HG02938 (cell line): ENCODE measurements around the gene CLDN1.

Experiments used
- ATAC-seq: cut with Tn5 transposase; IDR thresholded peaks from one replicate; pipeline ENCODE4 v1.9.1; 2021; ENCODE audit warnings: mild to moderate bottlenecking, moderate library complexity; ENCODE audit not compliant: unreplicated experiment

The CLDN1 gene

GRCh38 chr3:190333961-190334360 lies 11.7 kb upstream of the CLDN1 start:
- ATAC-seq: no peak

DNA sequence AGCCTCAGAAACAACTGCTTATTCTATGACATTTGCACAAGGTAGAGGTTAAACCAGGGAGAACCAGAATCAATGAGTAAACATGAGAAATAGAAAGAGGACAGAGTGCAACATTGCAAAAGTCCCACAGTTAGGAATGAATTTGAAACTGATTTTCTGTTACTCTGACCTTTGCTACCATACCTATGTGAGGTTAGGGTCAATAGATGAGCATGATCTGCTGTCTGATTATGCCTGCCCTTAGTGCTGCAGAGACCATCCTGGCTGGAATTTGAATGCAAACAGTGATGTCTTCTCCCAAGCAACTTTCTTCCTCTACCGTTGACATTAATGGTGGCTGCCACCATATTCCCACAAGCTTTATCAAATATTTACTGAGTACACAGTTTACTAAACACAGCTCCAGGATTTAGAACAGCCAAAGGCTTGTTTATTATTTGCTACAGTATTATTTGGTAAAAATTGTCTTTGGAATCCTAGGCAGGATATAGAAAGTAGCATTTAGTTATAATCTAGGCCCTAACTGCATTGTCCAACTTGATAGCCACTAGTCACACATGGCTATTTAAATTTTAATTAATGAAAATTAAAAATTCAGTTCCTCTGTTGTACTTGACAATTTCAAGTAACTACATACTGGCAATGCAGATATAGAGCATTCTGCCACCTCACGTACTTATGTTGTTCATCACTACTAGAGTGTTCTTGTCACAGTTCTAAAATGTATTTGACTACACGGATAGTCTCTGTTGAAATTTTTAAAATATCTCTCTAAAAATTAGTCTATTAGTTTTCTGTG lies 8.9 kb upstream of the CLDN1 start:
- ATAC-seq: no peak

DNA sequence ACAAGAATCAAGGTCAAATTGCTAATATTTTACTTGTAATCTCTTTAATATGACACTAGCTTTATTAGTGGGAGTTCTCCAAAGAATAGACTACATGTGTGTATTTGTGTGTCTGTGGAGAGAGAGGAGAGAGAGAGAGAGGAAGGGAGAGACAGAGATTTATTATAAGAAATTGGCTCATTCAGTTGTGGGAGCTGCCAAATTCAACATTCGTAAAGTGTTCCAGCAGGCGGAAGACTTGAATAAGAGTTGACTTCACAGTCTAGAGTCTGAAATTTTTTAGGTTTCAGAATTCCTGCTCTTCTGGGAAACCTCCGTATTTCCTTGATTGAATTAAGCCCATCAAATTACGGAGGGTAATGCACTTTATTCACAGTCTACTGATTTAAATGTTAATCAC lies 4.7 kb upstream of the CLDN1 start:
- ATAC-seq: no peak

DNA sequence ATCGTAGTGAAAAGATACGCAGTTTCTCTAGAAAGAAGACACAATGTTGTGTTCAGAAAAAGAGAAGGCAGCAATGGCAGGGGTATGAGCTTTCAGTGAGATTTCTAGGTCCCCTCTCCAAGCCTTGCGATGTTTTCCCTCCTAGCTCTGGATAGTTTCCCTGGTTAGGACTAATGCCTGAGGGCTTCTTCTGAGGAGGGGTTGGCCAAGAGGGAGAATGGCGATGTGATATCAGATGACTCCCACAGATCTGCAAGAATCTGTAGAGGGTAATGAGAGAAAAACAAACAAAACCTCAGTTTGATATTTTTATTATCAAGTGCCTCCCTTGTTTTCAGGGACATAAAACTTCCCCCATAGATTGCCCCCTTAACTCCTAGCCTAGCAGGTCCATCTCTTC lies 4.1 kb upstream of the CLDN1 start:
- ATAC-seq: no peak

DNA sequence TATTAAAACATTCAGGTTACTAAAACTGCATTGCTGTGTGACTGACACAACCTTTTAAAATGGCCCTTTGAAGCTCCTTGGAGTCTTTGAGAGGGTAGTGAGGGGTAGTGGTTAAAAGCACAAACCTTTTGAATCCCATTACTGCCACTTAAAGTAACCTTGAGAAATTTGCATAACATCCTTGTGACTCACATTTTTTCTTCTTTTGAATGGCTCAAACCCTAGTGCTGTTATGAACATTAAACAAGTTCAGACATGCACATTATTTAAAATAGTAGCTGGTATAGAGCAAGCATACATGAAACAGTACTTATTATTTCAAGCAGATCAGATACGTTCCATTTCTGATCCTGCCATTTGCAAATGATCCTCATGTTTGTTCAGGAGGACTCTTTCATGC lies 3.7 kb upstream of the CLDN1 start:
- no peak for ATAC-seq

GRCh38 chr3:190323246-190323626 lies 990 bp upstream of the CLDN1 start:
- ATAC-seq: no peak

DNA sequence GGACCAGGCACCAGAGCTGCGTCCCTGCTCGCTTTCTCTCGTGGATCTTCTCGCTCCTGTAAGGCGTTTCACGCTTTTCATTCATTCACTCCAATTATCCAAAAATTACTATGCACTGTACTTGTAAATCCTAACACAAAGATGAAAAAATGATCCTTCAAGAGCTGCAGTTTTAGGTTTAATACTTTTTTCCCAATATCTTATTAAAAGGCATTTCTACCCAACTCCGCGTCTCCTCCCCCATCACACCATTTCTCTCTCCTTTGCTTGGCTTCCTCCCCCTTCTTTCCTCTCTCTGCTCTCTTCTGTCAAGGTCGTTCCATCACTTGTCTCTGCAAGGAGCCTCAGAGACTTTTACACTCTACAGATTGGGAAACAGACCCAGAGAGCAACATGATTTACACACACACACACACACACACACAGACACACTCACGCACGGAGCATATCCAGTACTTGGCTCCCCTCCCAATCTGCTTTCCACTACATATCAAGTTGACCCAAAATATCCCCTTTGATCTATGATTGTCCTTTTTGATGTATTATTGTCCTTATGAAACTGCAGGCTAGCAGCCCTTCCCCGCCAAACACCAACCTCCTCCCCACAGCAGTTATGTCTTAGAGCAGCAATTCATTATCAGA lies 479 bp upstream of the CLDN1 start:
- no peak for ATAC-seq

DNA sequence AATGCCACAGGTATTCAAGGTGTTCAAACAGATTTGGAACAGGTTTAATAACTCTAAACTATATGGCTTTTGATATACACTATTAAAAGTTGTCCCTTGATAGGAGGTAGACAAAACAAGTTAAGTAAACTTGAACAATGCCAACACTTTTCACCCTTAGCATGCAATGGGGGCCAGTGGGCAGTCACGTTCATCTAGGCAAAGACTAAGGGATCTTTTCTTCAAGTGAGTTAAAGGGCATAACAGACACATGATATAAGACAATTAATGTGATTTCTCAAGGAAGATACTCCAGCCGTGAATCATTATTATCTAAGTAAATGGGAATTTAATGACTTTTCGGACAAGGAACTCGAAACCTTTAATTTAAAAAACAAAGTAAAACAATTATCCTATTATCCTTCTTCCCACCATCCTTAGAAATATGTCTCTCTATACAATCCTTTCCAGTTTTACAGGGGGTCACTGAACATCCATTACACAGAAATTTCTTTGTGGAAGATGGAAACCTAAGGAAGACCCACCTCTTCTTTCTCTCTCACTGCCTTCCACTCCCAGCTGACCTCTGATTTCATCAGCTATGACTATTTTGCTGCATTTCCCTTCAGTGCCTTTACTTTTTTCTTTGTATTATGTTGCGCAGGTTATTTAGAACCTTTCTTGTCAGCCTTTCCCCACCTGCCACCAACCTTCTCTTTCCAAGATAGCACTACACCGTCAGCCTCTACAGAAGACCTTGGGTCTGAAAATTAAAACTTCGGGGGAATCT lies 1.5 kb downstream of the CLDN1 start:
- ATAC-seq: no peak

GRCh38 chr3:190319660-190320059 lies 2.6 kb downstream of the CLDN1 start:
- ATAC-seq: no peak

- ATAC-seq: no peak
These were observed 3.6 kb downstream of the CLDN1 start for GRCh38 chr3:190318666-190319065.

- no peak for ATAC-seq
These were observed 7.5 kb downstream of the CLDN1 start for GRCh38 chr3:190314741-190315140.

DNA sequence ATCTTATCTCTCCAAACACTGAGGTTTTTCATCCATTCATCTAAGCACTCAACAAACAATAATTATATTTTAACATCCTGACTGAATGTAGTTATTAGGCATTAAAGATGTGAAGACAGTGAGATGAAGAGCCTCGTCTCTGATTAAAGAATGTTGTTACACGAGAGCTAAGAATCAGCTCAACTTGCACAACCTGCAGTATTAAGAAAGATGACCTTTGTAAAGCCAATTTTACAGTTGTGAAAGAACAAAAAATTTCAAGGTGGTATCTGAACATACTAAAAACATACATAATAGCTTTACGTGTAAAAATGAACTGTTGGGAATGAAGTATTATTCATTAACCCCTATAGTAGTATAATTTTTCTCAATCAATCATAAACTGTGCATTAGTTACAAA lies 12.8 kb downstream of the CLDN1 start:
- ATAC-seq: no peak

DNA sequence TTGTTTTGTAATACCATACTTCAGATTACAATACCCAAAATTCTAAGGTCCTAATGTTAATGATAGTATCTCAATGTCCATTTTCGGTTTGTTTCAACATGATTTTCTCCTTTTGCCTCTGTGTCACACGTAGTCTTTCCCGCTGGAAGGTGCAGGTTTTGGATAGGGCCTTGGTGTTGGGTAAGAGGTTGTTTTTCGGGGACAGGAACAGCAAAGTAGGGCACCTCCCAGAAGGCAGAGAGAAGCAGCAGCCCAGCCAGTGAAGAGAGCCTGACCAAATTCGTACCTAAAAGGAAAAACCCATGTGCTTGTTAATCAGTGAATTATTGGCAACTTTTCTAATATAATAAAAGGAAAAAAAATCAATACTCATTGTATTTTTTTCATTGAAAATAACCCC lies 14.1 kb downstream of the CLDN1 start:
- ATAC-seq: no peak

DNA sequence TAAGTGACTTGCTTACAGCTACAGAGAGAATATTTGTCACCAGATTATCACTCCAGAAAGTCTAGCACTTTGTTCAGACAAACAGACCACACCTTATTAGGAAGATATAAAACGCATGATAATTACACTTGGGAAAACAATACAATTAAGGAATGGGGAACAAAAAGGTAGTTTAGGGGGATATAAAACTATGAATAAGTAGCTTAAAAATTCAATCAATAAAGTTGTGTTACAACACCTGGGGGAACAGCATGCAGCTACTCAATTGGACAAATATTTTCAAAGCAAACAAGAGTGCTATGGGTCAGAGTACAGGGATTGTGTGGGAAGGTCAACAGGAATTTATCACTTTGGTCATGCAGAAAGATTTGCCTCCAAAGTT lies 15.1 kb downstream of the CLDN1 start:
- ATAC-seq: no peak

- no peak for ATAC-seq
These were observed 15.6 kb downstream of the CLDN1 start for GRCh38 chr3:190306513-190307163.

GRCh38 chr3:190306026-190306425 lies 16.2 kb downstream of the CLDN1 start:
- no peak for ATAC-seq

- ATAC-seq: no peak
These were observed 16.8 kb downstream of the CLDN1 start for GRCh38 chr3:190305406-190305805.

- ATAC-seq: no peak
These were observed 18.4 kb downstream of the CLDN1 start for GRCh38 chr3:190303884-190304283.

GRCh38 chr3:190302212-190302867 lies 19.9 kb downstream of the CLDN1 start:
- ATAC-seq: no peak

DNA sequence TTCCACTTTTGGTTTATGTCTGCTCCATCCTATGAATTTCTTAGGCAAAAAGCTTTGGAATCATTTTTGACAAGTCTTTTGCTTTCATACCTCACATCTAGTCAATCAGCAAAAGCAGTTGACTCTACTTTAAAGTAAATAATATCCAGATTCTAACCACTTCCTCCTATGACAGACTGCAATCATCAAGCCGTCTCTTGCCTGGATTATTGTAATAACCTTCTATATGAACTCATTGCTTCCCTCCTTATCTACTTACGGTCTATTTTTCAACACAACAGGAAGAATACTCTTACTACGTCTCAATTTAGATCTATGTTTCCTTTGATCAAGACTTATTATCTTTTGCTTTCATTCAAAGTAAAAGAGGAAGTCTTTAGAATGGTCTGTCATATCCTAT lies 20.7 kb downstream of the CLDN1 start:
- no peak for ATAC-seq

DNA sequence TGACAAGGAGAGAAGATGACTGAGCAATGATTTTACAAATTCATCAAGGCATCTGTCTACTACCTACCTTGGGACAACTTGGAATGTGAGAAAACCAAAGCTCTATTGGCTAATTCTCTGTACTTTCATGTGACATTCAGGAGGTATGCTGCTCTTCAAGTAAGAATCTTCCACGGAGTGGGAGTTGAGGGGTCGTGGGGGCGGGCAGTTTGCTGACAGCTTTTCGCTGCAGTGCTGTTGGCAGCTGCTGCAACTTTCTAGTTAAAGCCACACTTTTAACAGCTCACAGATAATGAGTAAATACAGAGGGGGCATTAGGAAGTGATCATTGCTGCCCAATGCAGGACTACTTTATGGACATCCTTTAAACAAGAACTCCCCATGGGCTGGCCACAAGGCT lies 22.3 kb downstream of the CLDN1 start:
- ATAC-seq: no peak
